NCI-H1694 (cell line): Measurements from ENCODE around the gene NDRG3.
"Not testable (repeated sequence)": the region's sequence is repeated elsewhere in the genome, so short reads cannot be mapped to it uniquely, and the experiment has no call there.

Experiments used
- DNase-seq: peaks from one replicate; lab custom pipeline; 2025; lab: John Stamatoyannopoulos, UW

The NDRG3 gene

GRCh38 chr20:36687850-36688249 lies 58.0 kb downstream of the NDRG3 start:
- DNase-seq, result no peak

DNA sequence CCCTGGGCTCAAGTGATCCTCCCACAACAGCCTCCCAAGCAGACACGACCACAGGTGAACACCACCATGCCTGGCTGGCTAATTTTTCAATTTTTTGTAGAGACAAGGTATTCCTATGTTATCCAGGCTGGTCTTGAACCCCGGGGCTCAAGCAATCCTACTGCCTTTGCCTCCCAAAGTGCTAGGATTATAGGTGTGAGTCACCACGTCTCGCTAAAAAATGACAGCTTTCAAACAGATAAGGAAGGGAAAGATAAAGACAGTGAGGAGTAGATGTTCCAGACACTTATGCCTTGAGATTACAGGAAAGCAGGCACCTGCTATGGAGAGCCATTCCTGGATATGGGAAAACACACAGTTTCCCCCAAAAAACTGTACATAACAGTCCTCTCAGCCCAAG lies 58.9 kb downstream of the NDRG3 start:
- DNase-seq, result no peak

DNA sequence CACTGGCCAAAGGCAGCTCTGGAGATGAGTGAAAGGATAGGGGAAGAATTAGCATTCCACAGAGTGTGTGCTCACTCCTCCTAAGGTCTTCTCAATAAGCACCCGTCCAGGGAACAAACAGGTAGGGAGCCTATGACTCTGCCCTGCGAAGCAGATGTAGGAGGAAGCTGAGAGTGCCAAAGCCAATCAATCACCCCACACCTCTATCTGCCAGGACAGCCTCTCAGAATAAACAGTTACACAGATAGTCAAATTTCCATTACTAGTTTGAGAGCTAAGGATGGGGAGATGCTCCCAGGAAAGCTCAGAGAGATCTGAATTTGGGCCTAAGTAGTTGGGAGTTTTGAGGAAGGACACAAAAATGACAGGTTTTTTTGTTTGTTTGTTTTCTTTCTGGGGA lies 59.4 kb downstream of the NDRG3 start:
- DNase-seq, result no peak

DNA sequence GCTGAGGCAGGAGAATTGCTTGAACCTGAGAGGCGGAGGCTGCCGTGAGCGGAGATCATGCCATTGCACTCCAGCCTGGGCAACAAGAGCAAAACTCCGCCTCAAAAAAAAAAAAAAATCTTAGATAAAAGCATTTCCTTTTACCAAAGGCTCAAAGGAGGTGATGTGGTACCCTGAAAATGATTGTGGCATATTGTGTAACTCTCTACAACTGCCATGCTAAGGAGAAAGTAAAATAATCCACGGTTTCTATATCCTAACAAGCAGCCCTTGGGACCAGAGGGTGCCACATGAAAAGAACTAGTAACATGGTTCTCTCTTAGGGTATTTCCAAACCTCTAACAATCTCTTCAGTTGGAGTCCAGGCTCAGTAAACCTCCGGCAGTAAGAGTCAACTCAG lies 61.1 kb downstream of the NDRG3 start:
- DNase-seq, result no peak

GRCh38 chr20:36682311-36682710 lies 63.6 kb downstream of the NDRG3 start:
- no peak for DNase-seq

- no peak for DNase-seq
Measured at GRCh38 chr20:36677422-36677771, 68.5 kb downstream of the NDRG3 start.

DNA sequence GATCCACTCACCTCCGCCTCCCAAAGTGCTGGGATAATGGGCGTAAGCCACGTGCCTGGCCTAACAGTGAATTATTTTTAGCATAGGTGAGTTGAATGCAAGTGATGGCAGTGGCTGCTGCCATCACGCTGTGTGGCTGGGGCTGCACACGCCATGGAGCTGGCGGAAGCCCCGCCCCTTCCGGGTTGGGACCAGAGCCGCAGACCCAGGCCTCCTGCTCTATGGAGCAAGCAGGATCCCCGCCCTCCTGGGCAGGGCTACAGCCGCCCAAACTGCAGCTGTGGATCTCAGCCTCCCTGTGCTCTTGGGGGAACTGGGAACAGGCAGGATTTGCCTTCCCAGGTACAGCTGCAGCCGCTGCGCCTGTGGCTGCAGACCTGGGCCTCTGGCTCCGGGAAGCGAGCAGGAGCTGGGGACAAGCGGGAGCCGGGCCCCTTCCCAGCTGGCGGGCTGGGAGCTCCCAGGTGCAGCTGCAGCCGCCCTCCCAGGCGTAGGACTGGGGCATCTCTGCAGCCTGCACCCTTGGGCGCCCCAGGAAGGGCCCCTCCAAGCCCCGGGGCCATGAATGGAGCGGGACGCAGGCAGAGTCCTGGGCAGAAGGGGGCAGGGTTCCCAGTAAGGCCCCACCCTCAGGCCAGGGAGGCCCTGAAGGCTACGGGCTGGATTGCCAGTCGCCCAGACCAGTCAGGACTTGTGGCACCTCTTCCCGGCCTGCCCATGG lies 69.0 kb downstream of the NDRG3 start:
- no peak for DNase-seq

- not testable (repeated sequence) for DNase-seq
Measured at GRCh38 chr20:36675545-36675944, 70.3 kb downstream of the NDRG3 start.

- no peak for DNase-seq
Measured at GRCh38 chr20:36672991-36673390, 72.9 kb downstream of the NDRG3 start.

DNA sequence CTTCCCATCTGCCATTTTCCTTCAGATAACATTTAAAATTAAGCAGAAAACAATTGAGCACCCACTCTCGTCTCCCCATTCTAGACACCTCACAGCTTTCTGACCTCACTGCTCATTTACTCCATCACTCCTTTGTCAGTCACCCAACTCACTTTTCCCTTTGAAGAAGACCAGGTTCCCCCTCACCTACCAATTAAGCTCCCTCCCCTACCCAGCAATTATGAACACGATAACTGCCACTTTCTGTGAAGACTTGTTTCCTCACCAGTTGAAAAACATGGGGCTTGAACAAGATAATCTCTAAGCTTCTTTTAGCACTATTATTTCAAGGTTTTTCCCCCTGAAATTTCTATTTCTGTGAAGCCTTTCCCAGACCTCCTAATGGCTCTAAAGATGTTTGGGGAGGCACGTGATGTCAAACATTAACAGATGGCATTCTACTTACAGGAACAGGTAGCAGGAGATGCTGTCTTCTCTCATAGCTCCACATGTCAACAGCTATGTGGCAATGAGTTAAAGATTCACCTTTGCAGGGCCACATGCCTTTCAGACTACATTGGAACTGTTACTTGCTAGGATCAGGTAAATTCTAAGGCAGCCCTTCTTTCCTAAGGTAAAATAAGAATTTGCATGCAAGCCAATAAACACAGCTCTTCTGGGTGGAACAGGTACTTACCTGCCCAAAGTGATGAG lies 75.1 kb downstream of the NDRG3 start:
- DNase-seq, result no peak

DNA sequence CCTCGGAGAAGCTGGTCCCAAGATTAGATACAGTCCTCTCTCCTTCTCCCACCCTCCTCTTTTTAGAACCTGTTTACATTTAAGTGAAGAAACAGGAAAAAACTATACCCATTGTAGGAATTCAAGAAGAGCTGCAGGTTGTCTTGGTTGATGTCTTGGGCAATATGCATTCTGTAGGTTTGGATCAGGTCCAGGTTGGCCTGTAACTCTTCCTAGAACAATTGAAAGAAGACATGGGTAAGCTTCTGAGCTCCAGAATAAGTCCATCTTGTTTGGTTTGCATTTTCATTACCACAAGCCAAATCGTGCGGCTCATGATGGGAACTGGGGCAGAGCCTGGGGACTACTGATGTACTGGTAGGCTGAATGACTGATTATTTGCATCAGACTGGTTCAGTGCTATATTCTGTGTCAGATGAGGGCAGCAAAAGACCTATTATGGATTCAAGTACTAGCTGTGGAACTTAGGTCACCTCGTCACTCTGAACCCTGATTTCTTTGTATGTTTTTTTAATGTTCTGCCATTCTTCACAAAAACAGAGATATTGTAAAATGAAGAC lies 79.6 kb downstream of the NDRG3 start:
- no peak for DNase-seq

- DNase-seq, result no peak
Measured at GRCh38 chr20:36663031-36663430, 82.9 kb downstream of the NDRG3 start.

DNA sequence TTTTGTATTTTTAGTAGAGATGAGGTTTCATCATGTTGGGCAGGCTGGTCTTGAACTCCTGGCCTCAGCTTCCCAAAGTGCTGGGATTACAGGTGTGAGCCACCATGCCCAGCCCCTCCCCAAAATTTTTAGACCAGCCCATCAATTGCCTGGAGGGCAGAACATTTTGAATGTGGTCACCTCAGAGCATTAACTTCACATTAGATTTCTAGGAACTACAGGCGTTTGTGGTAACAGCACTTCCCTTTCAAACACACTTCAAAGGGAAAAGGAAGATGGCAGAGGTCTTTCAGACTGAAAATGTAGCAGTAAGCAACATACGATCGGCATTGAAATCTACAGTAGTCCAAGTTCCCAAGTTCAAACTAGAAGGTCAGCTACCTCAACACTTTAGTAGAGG lies 87.6 kb downstream of the NDRG3 start:
- DNase-seq, result no peak

GRCh38 chr20:36656733-36657132 lies 89.2 kb downstream of the NDRG3 start:
- DNase-seq, result no peak

GRCh38 chr20:36655004-36655403 lies 90.9 kb downstream of the NDRG3 start:
- no peak for DNase-seq

- no peak for DNase-seq
Measured at GRCh38 chr20:36654506-36654905, 91.4 kb downstream of the NDRG3 start.

GRCh38 chr20:36653456-36653855 lies 92.4 kb downstream of the NDRG3 start:
- DNase-seq, result no peak

- DNase-seq, result no peak
Measured at GRCh38 chr20:36647196-36648121, 98.4 kb downstream of the NDRG3 start.

DNA sequence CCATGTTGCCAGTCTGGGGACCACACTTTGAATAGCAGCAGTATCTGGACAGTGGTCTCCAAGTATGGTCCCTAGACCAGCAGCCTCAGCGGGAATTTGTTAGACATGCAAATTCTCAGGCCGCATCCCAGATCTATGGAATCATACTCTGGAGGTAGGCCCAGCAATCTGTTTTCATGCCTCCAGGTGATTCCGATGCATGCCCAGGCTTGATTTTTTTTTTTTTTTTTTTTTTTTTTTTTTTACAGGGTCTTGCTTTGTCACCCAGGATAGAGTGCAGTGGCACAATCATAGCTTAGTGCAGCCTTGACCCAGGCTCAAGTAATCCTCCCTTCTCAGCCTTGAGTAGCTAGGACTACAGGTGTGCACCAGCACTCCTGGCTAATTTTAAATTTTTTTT lies 99.2 kb downstream of the NDRG3 start:
- DNase-seq, result no peak

GRCh38 chr20:36645998-36646397 lies 99.9 kb downstream of the NDRG3 start, which contains the start of gene SLA2:
Gene SLA2 (minus strand): TSS chr20:36646196. CDS start chr20:36641335, 4,861 bp downstream.
- DNase-seq, result no peak

GRCh38 chr20:36645353-36645752 lies 100.5 kb downstream of the NDRG3 start:
- no peak for DNase-seq

DNA sequence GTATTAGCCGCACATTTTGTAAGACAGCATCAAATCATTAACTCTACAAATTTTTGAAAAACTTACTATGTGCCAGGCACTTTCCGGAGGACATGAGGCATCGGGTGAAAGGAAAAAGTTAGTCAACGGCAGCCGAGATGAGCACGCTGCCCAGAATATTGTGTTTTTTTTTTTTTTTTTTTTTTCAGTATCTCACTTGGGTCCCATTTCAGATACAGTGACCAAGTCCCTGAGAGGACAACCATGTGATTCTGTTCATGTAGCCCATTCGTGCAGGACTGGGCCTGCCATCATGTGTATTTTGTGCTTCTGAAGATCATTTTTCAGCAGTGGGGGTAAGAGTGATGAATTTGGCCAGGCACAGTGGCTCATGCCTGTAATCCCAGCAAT lies 101.2 kb downstream of the NDRG3 start:
- DNase-seq, result no peak
